Left renal cortex interstitium (tissue), 4 donors: ENCODE data around the gene MT3. TPM values are rescaled to one million over a fixed set of nuclear protein-coding genes. Genes with fewer than 3 reads are reported as not detected.
A peak's percentile ranks its signal among the peaks of the same experiment; 100 is the strongest.
"Not testable (repeated sequence)": the region's sequence is repeated elsewhere in the genome, so short reads cannot be mapped to it uniquely, and the experiment has no call there.

Experiments used
- DNase-seq, 4 donors: peaks; one replicate each; pipeline ENCODE4 v3.0.0-alpha.2; 2013; ENCODE audit warnings: low read depth in 4 of 4, low spot score in 2 of 4, missing footprints in 1 of 4
- polyA plus RNA-seq, 4 donors: library from polyadenylated mRNA; unstranded; fragments of 120-200 nt; gene quantifications; one replicate each; pipeline ENCODE4 v1.2.1, GENCODE V29; 2013; ENCODE audit not compliant: insufficient read length in 4 of 4

Gene MT3
- polyA plus RNA-seq, 4 donors: 1.5 to 2.4 (median 1.6) TPM

- peak in 3 of 4 donors; percentile 48 to 83 (median 81) for DNase-seq
These were observed 18.9 kb downstream of the MT3 start, which contains the start of gene MT2A for GRCh38 chr16:56608043-56608875. TSS of gene MT2A (plus strand) at chr16:56608584. CDS start at chr16:56608656, 72 bp downstream.

- no peak for DNase-seq
These were observed 19.6 kb downstream of the MT3 start for GRCh38 chr16:56608876-56609462.

GRCh38 chr16:56609463-56609921 is 20.2 kb downstream of the MT3 start:
- peak in 1 of 4 donors; percentile 59 for DNase-seq

GRCh38 chr16:56610017-56610608 is 20.8 kb downstream of the MT3 start:
- no peak for DNase-seq

GRCh38 chr16:56610609-56611111 is 21.3 kb downstream of the MT3 start:
- no peak for DNase-seq

GRCh38 chr16:56611281-56611833 is 22.0 kb downstream of the MT3 start:
- no peak for DNase-seq

- no peak for DNase-seq
These were observed 24.4 kb downstream of the MT3 start for GRCh38 chr16:56613706-56614105.

GRCh38 chr16:56614549-56614991 is 25.2 kb downstream of the MT3 start:
- no peak for DNase-seq

- DNase-seq: no peak
These were observed 26.0 kb downstream of the MT3 start for GRCh38 chr16:56615353-56615752.

- no peak for DNase-seq
These were observed 27.4 kb downstream of the MT3 start for GRCh38 chr16:56616608-56617211.

- DNase-seq: no peak
These were observed 28.1 kb downstream of the MT3 start for GRCh38 chr16:56617212-56618085.

GRCh38 chr16:56618138-56618537 is 28.8 kb downstream of the MT3 start:
- no peak for DNase-seq

GRCh38 chr16:56620339-56620897 is 31.1 kb downstream of the MT3 start:
- no peak for DNase-seq

GRCh38 chr16:56621665-56622445 is 32.5 kb downstream of the MT3 start:
- DNase-seq: not testable (repeated sequence)

- not testable (repeated sequence) for DNase-seq
These were observed 33.9 kb downstream of the MT3 start for GRCh38 chr16:56623184-56623583.

GRCh38 chr16:56623637-56624036 is 34.3 kb downstream of the MT3 start:
- no peak for DNase-seq

GRCh38 chr16:56625140-56625942 is 36.0 kb downstream of the MT3 start, which contains the start of gene MT1E:
TSS of gene MT1E (plus strand) at chr16:56625781. CDS start at chr16:56625852, 71 bp downstream.
- DNase-seq: no peak
